ENCODE data around the gene VWA3B.

DNA sequence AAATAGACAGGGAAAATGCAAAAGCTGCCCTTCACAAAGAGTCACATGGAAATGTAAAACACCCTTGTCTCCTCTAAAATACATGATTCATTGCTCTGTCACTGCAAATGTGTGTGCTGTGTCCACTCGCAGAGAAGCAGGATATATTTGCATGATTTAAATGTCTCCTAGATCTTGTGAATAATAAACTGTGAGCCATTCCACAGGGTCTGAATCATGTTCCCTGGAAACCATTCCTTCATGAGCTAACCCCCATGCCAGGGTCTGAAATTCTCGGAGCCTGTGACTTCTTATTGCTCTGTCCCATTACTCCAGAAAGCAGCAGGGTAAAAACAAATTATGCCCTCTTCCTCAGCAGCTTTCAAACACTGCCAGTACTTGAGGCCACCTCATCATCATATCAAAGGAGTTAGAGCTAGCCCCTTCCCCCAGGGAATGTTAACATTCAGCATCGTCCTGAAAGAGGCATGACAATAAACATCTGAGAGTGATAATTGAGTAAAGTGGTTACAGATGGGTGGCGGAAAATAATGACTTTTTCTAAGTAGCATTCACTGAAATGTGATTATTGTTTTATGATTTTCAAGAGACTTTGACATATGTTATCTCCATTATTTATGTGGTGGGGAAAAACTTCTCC lies 247.6 kb downstream of the VWA3B start:
- no peak for TF ChIP-seq EZH2 (IDR thresholded peaks at IDR 0.05; ENCODE audit: insufficient read depth, poor library complexity, severe bottlenecking)
- no peak for TF ChIP-seq EZH2phosphoT487 (IDR thresholded peaks at IDR 0.05; ENCODE audit: insufficient read depth, low read depth)
